AG04449 (cell line): ENCODE data around the gene BAIAP2.

Experiments
- CTCF ChIA-PET: fragments of 350-600 bp; formaldehyde crosslinking; extraction: SDS; loops from one replicate; lab custom pipeline; 2021; ENCODE audit warnings: antibody characterized with exemption; lab: Yijun Ruan, JAX
- POLR2A ChIA-PET: fragments of 400-600, 350-600 bp; formaldehyde crosslinking; extraction: SDS; loops from one replicate; lab custom pipeline; 2020; ENCODE audit warnings: antibody characterized with exemption, inconsistent platforms; lab: Yijun Ruan, JAX
- DNase-seq: peaks from one replicate; pipeline ENCODE4 v3.0.0-alpha.2; 2010; ENCODE audit warnings: low read depth, low spot score
- H3K4me3 ChIP-seq: 2 replicates; pipeline ENCODE4 v1.5.1; 2011; ENCODE audit warnings: low read depth, mild to moderate bottlenecking, control low read depth, low read length
- TF ChIP-seq, protein P1 (sequence below): IDR thresholded peaks from one replicate; pipeline ENCODE4 v1.5.1; 2011; ENCODE audit warnings: mild to moderate bottlenecking, moderate library complexity, low read length, control low read depth, inconsistent platforms; ENCODE audit not compliant: insufficient read depth; ENCODE audit errors: missing control alignments

Gene BAIAP2

DNA sequence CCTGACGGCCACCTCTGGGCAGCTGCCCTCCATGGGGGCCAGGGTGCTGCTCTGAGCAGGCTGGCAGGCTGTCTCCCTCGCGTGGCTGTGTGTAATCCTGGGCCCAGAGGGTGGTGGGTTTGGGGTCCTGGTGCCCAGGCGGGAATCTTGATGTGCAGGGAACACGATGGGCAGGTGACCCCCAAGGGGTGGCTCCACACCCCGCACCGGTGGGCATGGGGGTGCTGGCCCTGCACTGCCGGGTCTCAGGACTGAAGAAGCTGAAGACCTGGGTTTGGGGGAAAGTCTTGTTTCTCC, 34.7 kb upstream of the BAIAP2 start:
- POLR2A ChIA-PET = no interaction called here
- no peak overlapping the region for H3K4me3 ChIP-seq
- DNase-seq = no peak
- TF ChIP-seq, protein P1, sequence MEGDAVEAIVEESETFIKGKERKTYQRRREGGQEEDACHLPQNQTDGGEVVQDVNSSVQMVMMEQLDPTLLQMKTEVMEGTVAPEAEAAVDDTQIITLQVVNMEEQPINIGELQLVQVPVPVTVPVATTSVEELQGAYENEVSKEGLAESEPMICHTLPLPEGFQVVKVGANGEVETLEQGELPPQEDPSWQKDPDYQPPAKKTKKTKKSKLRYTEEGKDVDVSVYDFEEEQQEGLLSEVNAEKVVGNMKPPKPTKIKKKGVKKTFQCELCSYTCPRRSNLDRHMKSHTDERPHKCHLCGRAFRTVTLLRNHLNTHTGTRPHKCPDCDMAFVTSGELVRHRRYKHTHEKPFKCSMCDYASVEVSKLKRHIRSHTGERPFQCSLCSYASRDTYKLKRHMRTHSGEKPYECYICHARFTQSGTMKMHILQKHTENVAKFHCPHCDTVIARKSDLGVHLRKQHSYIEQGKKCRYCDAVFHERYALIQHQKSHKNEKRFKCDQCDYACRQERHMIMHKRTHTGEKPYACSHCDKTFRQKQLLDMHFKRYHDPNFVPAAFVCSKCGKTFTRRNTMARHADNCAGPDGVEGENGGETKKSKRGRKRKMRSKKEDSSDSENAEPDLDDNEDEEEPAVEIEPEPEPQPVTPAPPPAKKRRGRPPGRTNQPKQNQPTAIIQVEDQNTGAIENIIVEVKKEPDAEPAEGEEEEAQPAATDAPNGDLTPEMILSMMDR = no peak
- CTCF ChIA-PET = interaction anchor here (1.3 kb wide), 1 partner anchor 195 kb away, joined by 3 read pairs; no protein-coding TSS in a partner anchor

DNA sequence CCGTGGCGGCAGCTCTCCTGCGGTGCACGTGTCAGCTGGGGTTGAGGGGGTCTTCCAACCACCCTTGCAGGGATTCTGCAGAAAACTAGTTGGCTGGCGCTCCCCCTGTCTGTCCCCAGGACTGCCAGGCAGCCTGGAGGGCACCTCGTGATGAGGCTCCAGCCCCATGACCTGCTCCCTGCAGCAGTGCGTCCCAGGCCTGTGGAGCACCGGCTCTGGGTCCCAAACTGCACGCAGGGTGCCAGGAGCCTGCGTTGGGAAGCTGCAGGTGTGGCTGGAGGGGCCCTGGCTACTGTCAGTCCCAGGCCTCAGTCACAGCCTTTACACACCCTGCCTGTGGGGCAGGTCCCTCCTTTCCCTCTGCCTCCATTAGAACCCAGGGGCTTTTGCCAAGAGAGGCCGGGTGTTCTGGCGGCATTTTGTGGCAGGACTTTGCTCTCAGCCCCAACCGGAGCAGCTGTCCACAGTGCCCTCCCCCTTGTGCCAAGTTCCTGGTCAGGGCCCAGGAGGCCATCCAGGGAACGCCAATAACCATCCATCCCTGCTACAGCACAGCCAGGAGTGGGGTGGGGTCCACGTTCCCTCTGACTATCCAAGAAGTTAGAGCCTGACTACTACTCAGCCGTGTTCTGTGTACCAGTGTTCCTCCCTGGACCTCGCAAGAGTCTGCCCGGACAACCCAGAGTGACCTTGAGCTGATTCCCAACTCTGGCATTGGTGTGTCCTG, 34.2 kb upstream of the BAIAP2 start:
- POLR2A ChIA-PET = no interaction called here
- DNase-seq = no peak
- TF ChIP-seq, protein P1 = no peak
- H3K4me3 ChIP-seq = no peak overlapping the region
- CTCF ChIA-PET = interaction anchor here (1.2 to 1.3 kb wide), 2 partner anchors 23 to 196 kb away, joined by 3 to 4 read pairs; no protein-coding TSS in a partner anchor

DNA sequence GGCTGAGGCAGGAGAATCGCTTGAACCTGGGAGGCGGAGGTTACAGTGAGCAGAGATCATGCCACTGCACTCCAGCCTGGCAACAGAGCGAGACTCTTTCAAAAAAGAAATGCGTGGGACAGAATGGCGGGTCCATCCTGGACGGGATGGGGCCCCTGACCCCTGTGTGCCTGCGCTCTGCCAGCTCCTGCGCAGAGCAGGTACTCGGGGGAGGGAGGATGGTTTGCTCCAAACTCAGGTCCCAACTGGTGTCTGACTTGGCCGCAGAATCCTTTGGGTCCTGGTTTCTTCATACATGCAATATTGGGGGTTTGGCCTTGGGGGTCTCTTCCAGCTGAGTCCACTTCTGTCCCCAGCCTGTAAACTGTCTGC, 33.0 kb upstream of the BAIAP2 start:
- no peak for DNase-seq
- no peak overlapping the region for H3K4me3 ChIP-seq
- ChIA-PET POLR2A (no interaction called here), CTCF (interaction anchor here (1.2 to 1.5 kb wide), 2 partner anchors 22 to 100 kb away, joined by 4 to 8 read pairs; no protein-coding TSS in a partner anchor)
- TF ChIP-seq, protein P1 = no peak

DNA sequence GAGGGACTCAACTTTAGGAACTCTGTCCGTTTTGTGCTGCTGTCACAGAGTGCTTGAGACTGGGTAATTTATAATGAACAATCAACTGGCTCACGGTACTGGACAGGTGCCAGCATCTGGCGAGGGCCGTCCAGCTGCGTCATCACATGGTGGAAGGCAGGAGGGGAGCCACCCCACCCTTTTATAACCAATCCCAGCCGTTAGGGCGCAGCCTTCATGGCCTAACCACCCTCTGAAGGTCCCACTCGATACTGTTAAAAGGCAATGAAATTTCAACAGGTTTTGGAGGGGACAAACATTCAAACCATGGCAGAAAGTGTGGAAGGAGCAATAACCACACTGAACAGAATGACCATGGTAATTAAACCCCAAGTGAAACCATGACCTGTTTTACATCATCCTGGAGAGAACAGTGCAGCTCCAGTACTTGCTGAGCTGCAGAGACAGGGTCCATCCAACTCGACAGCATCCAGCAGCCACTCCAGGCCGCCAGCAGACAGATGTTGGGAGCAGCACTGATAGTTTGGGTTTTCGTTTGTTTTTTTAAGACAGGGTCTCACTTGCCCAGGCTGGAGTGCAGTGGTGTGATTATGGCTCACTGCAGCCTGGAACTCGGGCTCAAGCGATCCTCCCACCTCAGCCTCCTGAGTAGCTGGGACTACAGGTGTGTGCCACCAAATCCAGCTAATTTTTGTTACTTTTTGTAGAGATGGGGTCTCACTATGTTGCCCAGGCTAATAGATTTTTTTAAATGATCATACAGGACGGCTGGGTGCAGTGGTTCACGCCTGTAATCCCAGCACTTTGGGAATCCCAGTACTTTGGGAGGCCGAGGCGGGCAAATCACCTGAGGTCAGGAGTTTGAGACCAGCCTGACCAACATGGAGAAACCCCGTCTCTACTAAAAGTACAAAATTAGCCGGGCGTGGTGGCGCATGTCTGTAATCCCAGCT, 32.3 kb upstream of the BAIAP2 start:
- no peak overlapping the region for H3K4me3 ChIP-seq
- no peak for DNase-seq
- ChIA-PET CTCF (interaction anchor here (1.0 to 1.5 kb wide), 5 partner anchors 10 to 99 kb away, joined by 3 to 8 read pairs (median 3); partner anchors contain the start of gene CHMP6), POLR2A (no interaction called here)
- TF ChIP-seq, protein P1 = no peak

DNA sequence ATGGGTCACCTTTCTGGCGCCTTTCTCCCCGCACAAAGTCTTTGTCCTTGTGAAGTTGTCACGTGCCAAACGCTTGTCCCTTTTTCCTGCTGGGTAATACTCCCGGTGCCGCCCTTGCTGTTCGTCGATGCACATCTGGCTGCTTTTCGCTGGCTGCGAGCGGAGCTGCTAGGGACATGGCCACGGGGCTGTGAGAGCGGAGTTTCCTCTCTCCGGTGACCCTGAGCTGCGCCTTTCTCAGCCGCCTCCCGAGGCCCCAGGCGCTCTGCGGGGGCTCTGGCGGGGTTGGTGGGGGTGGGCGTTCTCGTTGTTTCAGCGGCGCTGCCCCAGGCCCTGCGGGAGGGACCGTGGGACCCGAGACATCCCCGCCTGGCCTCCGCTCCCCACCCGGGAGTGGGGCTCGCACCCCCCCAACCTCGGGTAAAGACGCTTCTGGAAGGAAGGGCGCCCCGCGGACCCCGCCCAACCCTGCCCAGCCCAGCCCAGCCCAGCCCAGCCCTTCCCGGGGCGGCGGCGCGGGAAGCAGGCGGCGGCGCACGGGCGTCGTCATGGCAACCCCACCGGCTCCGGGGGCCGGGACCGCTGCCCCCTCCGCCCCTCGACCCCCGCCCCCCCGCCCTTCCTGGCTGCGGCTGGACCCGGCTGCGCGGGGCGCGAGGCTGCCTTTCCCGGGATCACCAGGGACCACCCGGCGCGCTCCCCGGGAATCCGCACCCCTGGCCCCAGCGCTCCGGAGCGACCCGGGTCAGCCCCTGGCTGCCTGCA, 31.1 kb upstream of the BAIAP2 start:
- POLR2A ChIA-PET = no interaction called here
- CTCF ChIA-PET = interaction anchor here (1.1 to 1.5 kb wide), 4 partner anchors 12 to 99 kb away, joined by 3 to 8 read pairs (median 3); partner anchors contain the start of gene CHMP6
- TF ChIP-seq, protein P1 = no peak
- no peak for DNase-seq
- peak overlapping the region; percentile 23 for H3K4me3 ChIP-seq
